Activated CD4-positive, alpha-beta T cell treated with anti-CD3 and anti-CD28 coated beads for 48 hours (primary cell): ENCODE results near the gene NFX1.
"Not testable (repeated sequence)": the region's sequence is repeated elsewhere in the genome, so short reads cannot be mapped to it uniquely, and the experiment has no call there.

ENCODE experiments used
- DNase-seq: peaks from one replicate; pipeline ENCODE4 v3.0.0-alpha.2; 2020

The NFX1 gene

GRCh38 chr9:33393581-33393980 is 103.3 kb downstream of the NFX1 start:
- DNase-seq = no peak

- DNase-seq = not testable (repeated sequence)
These were observed 103.7 kb downstream of the NFX1 start for GRCh38 chr9:33393986-33394385.

- DNase-seq = not testable (repeated sequence)
These were observed 105.0 kb downstream of the NFX1 start for GRCh38 chr9:33395159-33395879.

- not testable (repeated sequence) for DNase-seq
These were observed 107.5 kb downstream of the NFX1 start for GRCh38 chr9:33397801-33398200.

GRCh38 chr9:33399047-33399446 is 108.7 kb downstream of the NFX1 start:
- DNase-seq = not testable (repeated sequence)

GRCh38 chr9:33401809-33402208 is 111.5 kb downstream of the NFX1 start:
- not testable (repeated sequence) for DNase-seq

- not testable (repeated sequence) for DNase-seq
These were observed 112.1 kb downstream of the NFX1 start, which contains the start of gene AQP7 for GRCh38 chr9:33402371-33402770. TSS of gene AQP7 (minus strand) at chr9:33402568. CDS start at chr9:33401262, 1,306 bp downstream.

GRCh38 chr9:33403941-33404787 is 113.8 kb downstream of the NFX1 start:
- no peak for DNase-seq

GRCh38 chr9:33404788-33405362 is 114.6 kb downstream of the NFX1 start:
- DNase-seq = no peak

- DNase-seq = no peak
These were observed 116.7 kb downstream of the NFX1 start for GRCh38 chr9:33407061-33407460.

GRCh38 chr9:33408087-33408486 is 117.8 kb downstream of the NFX1 start:
- DNase-seq = no peak

GRCh38 chr9:33414268-33414667 is 124.0 kb downstream of the NFX1 start:
- DNase-seq = no peak

GRCh38 chr9:33414889-33415500 is 124.7 kb downstream of the NFX1 start:
- DNase-seq = no peak

GRCh38 chr9:33415501-33416038 is 125.3 kb downstream of the NFX1 start:
- DNase-seq = peak; percentile 97

- DNase-seq = peak; percentile 25
These were observed 126.7 kb downstream of the NFX1 start for GRCh38 chr9:33416996-33417395.

- no peak for DNase-seq
These were observed 127.8 kb downstream of the NFX1 start for GRCh38 chr9:33418090-33418489.

- DNase-seq = no peak
These were observed 129.5 kb downstream of the NFX1 start for GRCh38 chr9:33419708-33420303.
